BLaER1 treated with 17β-estradiol and CSF1 and Interleukin-3, amounts not matched to agents 10 nM and 100 nM (cell line): Measurements from ENCODE around the gene MMRN1.

ENCODE experiments used
- H3K27ac ChIP-seq, 11 experiments: shearing (Covaris generic); formaldehyde crosslinking; 2 replicates each; pipeline ENCODE4 v1.8.1; 2022
- H3K27me3 ChIP-seq, 11 experiments: shearing (Covaris generic); formaldehyde crosslinking; 2 replicates each; pipeline ENCODE4 v1.8.1; 2022
- H3K36me3 ChIP-seq, 11 experiments: shearing (Covaris generic); formaldehyde crosslinking; 2 replicates each; pipeline ENCODE4 v1.8.1; 2022
- H3K4me1 ChIP-seq, 10 experiments: shearing (Covaris generic); formaldehyde crosslinking; 2 replicates each; pipeline ENCODE4 v1.8.1; 2022
- H3K4me2 ChIP-seq, 11 experiments: shearing (Covaris generic); formaldehyde crosslinking; 2 replicates each; pipeline ENCODE4 v1.8.1; 2022
- H3K4me3 ChIP-seq, 10 experiments: shearing (Covaris generic); formaldehyde crosslinking; 2 replicates each; pipeline ENCODE4 v1.8.1; 2022
- H3K9ac ChIP-seq, 11 experiments: shearing (Covaris generic); formaldehyde crosslinking; 2 replicates each; pipeline ENCODE4 v1.8.1; 2022
- H3K9me3 ChIP-seq, 11 experiments: shearing (Covaris generic); formaldehyde crosslinking; replicated peaks in 1 of 11; 2 replicates each; pipeline ENCODE4 v1.8.1; 2022
- H4K20me1 ChIP-seq, 11 experiments: shearing (Covaris generic); formaldehyde crosslinking; 2 replicates each; pipeline ENCODE4 v1.8.1; 2022
- Cebpa-rat ChIP-seq, 11 experiments: shearing (Covaris generic); IDR thresholded peaks; 2 replicates each; pipeline ENCODE4 v1.8.1; 2022

Gene MMRN1

DNA sequence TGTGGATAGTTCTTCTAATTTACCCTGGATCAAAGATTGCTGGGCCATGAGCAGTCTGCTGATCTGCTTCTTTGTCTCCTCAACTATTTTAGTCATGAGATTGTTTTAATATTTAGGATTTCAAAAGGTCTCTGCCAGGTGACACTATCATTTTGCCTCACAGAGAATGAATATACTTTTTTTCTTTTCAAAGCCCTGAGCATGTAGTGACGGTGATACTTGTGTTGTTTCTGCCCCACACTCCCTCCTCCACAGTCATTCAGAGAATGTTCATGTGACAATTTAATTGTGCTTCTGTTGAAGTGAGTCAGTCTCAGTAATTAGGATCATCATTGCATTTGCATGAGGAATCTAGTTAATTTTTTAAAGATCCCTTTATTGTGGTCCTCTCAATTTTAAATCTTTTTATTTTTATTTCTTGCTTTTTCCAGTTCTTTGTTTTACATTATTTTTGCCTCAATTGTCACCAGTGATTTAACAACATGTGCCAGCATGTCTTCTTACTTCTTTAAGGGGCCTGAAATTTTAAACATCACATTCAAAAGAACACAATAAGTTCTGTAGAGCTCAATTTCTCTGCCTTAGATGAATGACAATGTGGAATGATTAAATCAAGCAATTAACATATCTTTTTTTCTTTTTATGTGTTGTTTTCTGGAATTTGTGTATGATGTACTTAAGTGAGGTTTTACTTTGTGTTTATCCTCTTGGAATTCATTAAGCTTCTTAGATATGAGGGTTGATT, 12.3 kb downstream of the MMRN1 start:
- no peak overlapping the region for H3K4me2 ChIP-seq
- H4K20me1 ChIP-seq = no peaks in the 10 kb centered on the region
- no peak for TF ChIP-seq Cebpa-rat (IDR thresholded peaks at IDR 0.05)
- H3K9ac ChIP-seq = no peak overlapping the region
- H3K27me3 ChIP-seq = no peaks in the 10 kb centered on the region
- H3K27ac ChIP-seq = no peak overlapping the region
- H3K4me1 ChIP-seq = no peaks in the 10 kb centered on the region
- no peaks in the 10 kb centered on the region for H3K9me3 ChIP-seq
- no peaks in the 10 kb centered on the region for H3K36me3 ChIP-seq
- no peak overlapping the region for H3K4me3 ChIP-seq

GRCh38 chr4:89909889-89910288, 15.2 kb downstream of the MMRN1 start:
- Histone ChIP-seq H3K4me1 (no peaks in the 10 kb centered on the region), H3K9me3 (no peaks in the 10 kb centered on the region), H3K36me3 (no peaks in the 10 kb centered on the region), H3K27ac (no peak overlapping the region), H3K4me2 (no peak overlapping the region), H3K4me3 (no peak overlapping the region), H4K20me1 (no peaks in the 10 kb centered on the region), H3K27me3 (no peaks in the 10 kb centered on the region), H3K9ac (no peak overlapping the region)
- TF ChIP-seq Cebpa-rat (IDR thresholded peaks at IDR 0.05) = no peak

DNA sequence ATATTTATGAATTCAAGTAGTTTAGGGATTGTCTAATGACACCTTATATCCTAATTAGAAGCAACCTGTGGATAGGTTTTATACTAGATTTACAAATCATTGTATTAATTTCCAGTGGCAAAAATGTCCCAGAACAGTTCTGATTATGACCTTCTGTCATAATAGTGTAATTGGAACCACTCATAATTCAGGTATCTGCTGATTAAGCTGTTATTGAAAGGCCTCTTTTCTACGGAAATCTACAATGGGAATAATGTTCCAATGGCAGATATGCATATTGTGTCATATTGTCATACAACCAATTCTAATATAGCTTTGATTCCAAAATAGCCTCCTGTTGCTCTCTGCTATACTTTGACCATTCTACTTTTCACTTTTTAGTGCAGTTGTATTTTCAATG, 19.0 kb downstream of the MMRN1 start:
- H3K36me3 ChIP-seq = no peaks in the 10 kb centered on the region
- H3K4me3 ChIP-seq = no peak overlapping the region
- no peaks in the 10 kb centered on the region for H4K20me1 ChIP-seq
- no peaks in the 10 kb centered on the region for H3K4me1 ChIP-seq
- no peaks in the 10 kb centered on the region for H3K9me3 ChIP-seq
- TF ChIP-seq Cebpa-rat (IDR thresholded peaks at IDR 0.05) = no peak
- no peak overlapping the region for H3K9ac ChIP-seq
- H3K4me2 ChIP-seq = no peak overlapping the region
- no peak overlapping the region for H3K27ac ChIP-seq
- no peaks in the 10 kb centered on the region for H3K27me3 ChIP-seq

DNA sequence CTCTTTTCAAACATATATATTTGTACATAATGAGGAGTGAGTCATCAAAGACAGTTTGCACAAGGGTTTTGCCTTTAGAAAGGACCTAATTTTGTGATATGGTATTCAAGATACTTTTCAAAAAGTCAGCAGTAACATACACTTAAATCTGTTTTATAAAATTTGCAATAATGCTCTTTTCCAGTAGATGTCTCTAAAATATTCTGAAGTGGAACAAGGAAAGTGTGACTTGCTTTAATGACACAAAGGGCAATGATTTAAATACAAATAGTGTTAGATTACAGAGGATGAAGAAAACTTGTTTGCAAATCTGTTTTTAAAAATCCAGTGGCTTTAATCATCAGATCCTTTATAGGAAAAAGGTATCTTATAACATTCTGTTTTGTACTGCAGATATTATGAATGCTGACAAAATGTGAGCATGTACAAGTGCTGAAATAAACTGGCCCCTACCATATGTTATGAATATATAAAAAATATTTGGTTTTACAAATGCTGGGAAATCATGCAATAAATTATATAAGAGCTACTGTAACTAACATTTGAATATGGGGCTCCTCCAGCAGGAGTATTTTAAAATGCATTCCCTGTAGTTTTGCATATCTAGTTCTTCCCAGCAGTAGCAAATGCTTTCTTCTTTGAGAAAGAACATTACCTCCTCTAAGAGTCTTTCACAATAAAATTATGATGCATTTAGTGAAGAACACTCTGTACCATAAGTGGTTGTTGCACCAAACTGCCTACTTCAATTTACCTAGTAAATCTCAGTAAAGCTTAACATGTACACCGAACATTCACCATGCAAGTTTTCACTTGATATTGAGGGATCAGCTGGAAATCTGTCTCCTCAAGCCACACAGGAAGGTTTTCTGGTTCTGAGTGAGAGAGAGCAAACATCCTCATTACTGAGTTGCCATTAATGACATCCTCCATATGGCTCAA, 20.2 kb downstream of the MMRN1 start:
- no peak for TF ChIP-seq Cebpa-rat (IDR thresholded peaks at IDR 0.05)
- Histone ChIP-seq H3K27ac (no peak overlapping the region), H4K20me1 (no peaks in the 10 kb centered on the region), H3K36me3 (no peaks in the 10 kb centered on the region), H3K4me3 (no peak overlapping the region), H3K4me1 (no peaks in the 10 kb centered on the region), H3K9ac (no peak overlapping the region), H3K27me3 (no peaks in the 10 kb centered on the region), H3K9me3 (no peaks in the 10 kb centered on the region), H3K4me2 (no peak overlapping the region)

- H3K4me2 ChIP-seq = no peak overlapping the region
- no peaks in the 10 kb centered on the region for H3K27me3 ChIP-seq
- TF ChIP-seq Cebpa-rat (IDR thresholded peaks at IDR 0.05) = no peak
- H4K20me1 ChIP-seq = no peaks in the 10 kb centered on the region
- no peak overlapping the region for H3K4me3 ChIP-seq
- H3K36me3 ChIP-seq = no peaks in the 10 kb centered on the region
- no peak overlapping the region for H3K9ac ChIP-seq
- no peaks in the 10 kb centered on the region for H3K4me1 ChIP-seq
- no peak overlapping the region for H3K27ac ChIP-seq
- H3K9me3 ChIP-seq = no peaks in the 10 kb centered on the region
Observed at GRCh38 chr4:89915937-89916336, 21.3 kb downstream of the MMRN1 start.

GRCh38 chr4:89922848-89923416, 28.3 kb downstream of the MMRN1 start:
- Histone ChIP-seq H3K4me1 (peaks cover 0 to 10% (median 0%) of the 10 kb centered on the region in 10 experiments; a peak in 3 of 20 replicates), H3K9ac (no peak overlapping the region), H3K27me3 (no peaks in the 10 kb centered on the region), H3K4me2 (no peak overlapping the region), H3K4me3 (no peak overlapping the region), H3K27ac (no peak overlapping the region), H4K20me1 (no peaks in the 10 kb centered on the region), H3K36me3 (no peaks in the 10 kb centered on the region), H3K9me3 (no peaks in the 10 kb centered on the region)
- no peak for TF ChIP-seq Cebpa-rat (IDR thresholded peaks at IDR 0.05)

- H3K4me2 ChIP-seq = no peak overlapping the region
- peaks cover 0 to 19% (median 9%) of the 10 kb centered on the region in 10 experiments; a peak in 17 of 20 replicates for H3K4me1 ChIP-seq
- H3K4me3 ChIP-seq = no peak overlapping the region
- no peaks in the 10 kb centered on the region for H3K27me3 ChIP-seq
- H3K9me3 ChIP-seq = peaks cover 0 to 5% (median 0%) of the 10 kb centered on the region in 11 experiments; a peak in 2 of 22 replicates
- H3K36me3 ChIP-seq = no peaks in the 10 kb centered on the region
- no peak overlapping the region for H3K27ac ChIP-seq
- no peak for TF ChIP-seq Cebpa-rat (IDR thresholded peaks at IDR 0.05)
- H4K20me1 ChIP-seq = no peaks in the 10 kb centered on the region
- no peak overlapping the region for H3K9ac ChIP-seq
Observed at GRCh38 chr4:89928838-89929237, 34.2 kb downstream of the MMRN1 start.

DNA sequence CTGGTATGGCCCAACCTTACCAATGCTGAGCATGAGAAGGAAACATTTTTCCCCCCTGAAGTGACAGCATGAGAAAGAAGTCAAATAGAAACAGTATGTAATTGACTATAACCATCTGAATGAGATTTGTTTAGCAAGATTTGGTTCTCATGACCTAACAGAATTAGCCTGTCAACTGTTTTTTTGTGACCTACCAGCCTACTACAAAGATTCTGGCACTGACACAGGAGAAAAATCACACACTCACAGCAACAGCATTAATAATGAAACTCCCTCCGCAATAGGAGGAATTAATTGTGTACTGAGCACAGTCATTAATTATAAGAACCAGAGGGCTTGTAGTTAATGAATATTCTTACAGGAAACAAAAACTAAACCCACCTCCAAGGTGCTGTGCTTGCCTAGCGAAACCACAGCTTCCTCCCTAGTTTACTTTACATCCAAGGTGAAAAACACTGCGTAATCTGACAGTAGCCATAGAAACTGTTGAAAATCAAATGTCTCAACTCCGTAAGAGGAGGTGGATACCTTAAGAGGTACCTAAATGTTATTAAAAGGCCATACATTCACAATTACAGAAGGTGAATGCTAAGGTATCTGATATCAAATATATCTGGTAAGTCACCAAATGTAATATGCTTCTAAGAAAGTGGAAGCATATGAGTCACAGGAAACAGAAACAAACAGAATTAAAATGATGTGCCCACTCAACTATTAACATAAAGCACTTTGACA, 34.9 kb downstream of the MMRN1 start:
- no peak for TF ChIP-seq Cebpa-rat (IDR thresholded peaks at IDR 0.05)
- H3K4me1 ChIP-seq = peaks cover 0 to 19% (median 9%) of the 10 kb centered on the region in 10 experiments; a peak in 17 of 20 replicates
- H3K4me2 ChIP-seq = peak overlapping the region in 10 of 11 experiments; percentile 8 to 58 (median 49); a peak in 18 of 22 replicates
- H3K9ac ChIP-seq = no peak overlapping the region
- no peak overlapping the region for H3K4me3 ChIP-seq
- H3K27ac ChIP-seq = peak overlapping the region in 1 of 11 experiments; percentile 22; a peak in 2 of 22 replicates
- no peaks in the 10 kb centered on the region for H3K27me3 ChIP-seq
- H4K20me1 ChIP-seq = no peaks in the 10 kb centered on the region
- peaks cover 0 to 5% (median 0%) of the 10 kb centered on the region in 11 experiments; a peak in 2 of 22 replicates for H3K9me3 ChIP-seq
- no peaks in the 10 kb centered on the region for H3K36me3 ChIP-seq

GRCh38 chr4:89939546-89939945, 44.9 kb downstream of the MMRN1 start:
- no peak overlapping the region for H3K4me3 ChIP-seq
- no peaks in the 10 kb centered on the region for H3K27me3 ChIP-seq
- no peaks in the 10 kb centered on the region for H3K9me3 ChIP-seq
- H3K4me2 ChIP-seq = no peak overlapping the region
- H3K27ac ChIP-seq = no peak overlapping the region
- no peak for TF ChIP-seq Cebpa-rat (IDR thresholded peaks at IDR 0.05)
- H3K4me1 ChIP-seq = no peaks in the 10 kb centered on the region
- no peaks in the 10 kb centered on the region for H3K36me3 ChIP-seq
- H3K9ac ChIP-seq = no peak overlapping the region
- no peaks in the 10 kb centered on the region for H4K20me1 ChIP-seq
